ENCODE data around the gene HOXD10. TPM values are rescaled to one million over a fixed set of nuclear protein-coding genes. Genes with fewer than 3 reads are reported as not detected.

The HOXD10 gene
- total RNA-seq, 1 donor from 2014 or later = not detected

DNA sequence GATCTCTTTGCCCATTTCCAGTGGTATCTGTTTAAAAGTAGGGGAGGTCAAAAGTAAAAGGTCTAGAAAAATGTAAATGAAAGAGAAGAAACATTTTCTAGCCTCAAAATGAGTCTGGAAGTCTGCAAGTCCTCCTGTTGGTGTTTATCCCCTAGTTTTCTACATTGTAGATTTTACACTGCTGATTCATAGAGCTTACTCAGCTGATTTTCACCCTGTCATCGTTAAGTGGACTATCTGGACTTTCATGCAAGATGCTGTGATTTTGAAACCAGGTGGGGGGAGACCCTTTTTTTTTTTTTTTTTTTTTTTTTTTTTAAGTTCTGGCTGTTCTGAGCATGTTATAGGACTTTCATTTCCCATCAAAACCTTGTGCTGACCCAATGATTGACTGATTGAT, 50.8 kb downstream of the HOXD10 start:
- H2AFZ ChIP-seq (replicated peaks) = no peak overlapping the region
- Mint-ChIP-seq H3K36me3 (no peaks in the 10 kb centered on the region), H3K4me1 (no peaks in the 10 kb centered on the region), H3K4me3 (no peak overlapping the region), H3K27ac (no peak overlapping the region), H3K9me3 (peaks cover 15% of the 10 kb centered on the region), H3K27me3 (ENCODE audit: insufficient read depth, low read depth) (peaks cover 83% of the 10 kb centered on the region)
- no peak overlapping the region for H3K9ac ChIP-seq
- H3K4me2 ChIP-seq = no peak overlapping the region
- no peaks in the 10 kb centered on the region for H3K79me2 ChIP-seq (ENCODE audit: low read depth)
- no peak overlapping the region for H3K27ac ChIP-seq
- TF ChIP-seq EZH2 (IDR thresholded peaks at IDR 0.05) (peak; percentile 4), EZH2phosphoT487 (IDR thresholded peaks at IDR 0.05) (no peak)
- TF ChIP-seq, protein P1, sequence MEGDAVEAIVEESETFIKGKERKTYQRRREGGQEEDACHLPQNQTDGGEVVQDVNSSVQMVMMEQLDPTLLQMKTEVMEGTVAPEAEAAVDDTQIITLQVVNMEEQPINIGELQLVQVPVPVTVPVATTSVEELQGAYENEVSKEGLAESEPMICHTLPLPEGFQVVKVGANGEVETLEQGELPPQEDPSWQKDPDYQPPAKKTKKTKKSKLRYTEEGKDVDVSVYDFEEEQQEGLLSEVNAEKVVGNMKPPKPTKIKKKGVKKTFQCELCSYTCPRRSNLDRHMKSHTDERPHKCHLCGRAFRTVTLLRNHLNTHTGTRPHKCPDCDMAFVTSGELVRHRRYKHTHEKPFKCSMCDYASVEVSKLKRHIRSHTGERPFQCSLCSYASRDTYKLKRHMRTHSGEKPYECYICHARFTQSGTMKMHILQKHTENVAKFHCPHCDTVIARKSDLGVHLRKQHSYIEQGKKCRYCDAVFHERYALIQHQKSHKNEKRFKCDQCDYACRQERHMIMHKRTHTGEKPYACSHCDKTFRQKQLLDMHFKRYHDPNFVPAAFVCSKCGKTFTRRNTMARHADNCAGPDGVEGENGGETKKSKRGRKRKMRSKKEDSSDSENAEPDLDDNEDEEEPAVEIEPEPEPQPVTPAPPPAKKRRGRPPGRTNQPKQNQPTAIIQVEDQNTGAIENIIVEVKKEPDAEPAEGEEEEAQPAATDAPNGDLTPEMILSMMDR (IDR thresholded peaks at IDR 0.05) = no peak
- H4K20me1 ChIP-seq (ENCODE audit: low read depth) = peaks cover 90% of the 10 kb centered on the region
- H3K4me3 ChIP-seq = no peak overlapping the region
- DNase-seq (ENCODE audit: low spot score) = no peak
- H3K9me3 ChIP-seq (ENCODE audit: low read depth) = no peaks in the 10 kb centered on the region
- no peaks in the 10 kb centered on the region for H3K36me3 ChIP-seq
- no peaks in the 10 kb centered on the region for H3F3A ChIP-seq (ENCODE audit: low read depth)
- H3K4me1 ChIP-seq = no peaks in the 10 kb centered on the region
- peaks cover 100% of the 10 kb centered on the region for H3K27me3 ChIP-seq

GRCh38 chr2:176169181-176169580, 52.6 kb downstream of the HOXD10 start:
- Mint-ChIP-seq H3K27ac (no peak overlapping the region), H3K36me3 (no peaks in the 10 kb centered on the region), H3K27me3 (ENCODE audit: insufficient read depth, low read depth) (peaks cover 86% of the 10 kb centered on the region), H3K9me3 (peaks cover 13% of the 10 kb centered on the region), H3K4me3 (no peak overlapping the region), H3K4me1 (peaks cover 8% of the 10 kb centered on the region)
- Histone ChIP-seq H3K27ac (no peak overlapping the region), H3K4me2 (no peak overlapping the region), H2AFZ (replicated peaks) (no peak overlapping the region), H3K4me1 (no peaks in the 10 kb centered on the region), H3K27me3 (peaks cover 100% of the 10 kb centered on the region), H3K36me3 (no peaks in the 10 kb centered on the region), H3K4me3 (no peak overlapping the region), H3K9me3 (ENCODE audit: low read depth) (no peaks in the 10 kb centered on the region), H3F3A (ENCODE audit: low read depth) (no peaks in the 10 kb centered on the region), H3K79me2 (ENCODE audit: low read depth) (no peaks in the 10 kb centered on the region), H3K9ac (no peak overlapping the region), H4K20me1 (ENCODE audit: low read depth) (peaks cover 90% of the 10 kb centered on the region)
- no peak for TF ChIP-seq EZH2 (IDR thresholded peaks at IDR 0.05)
- no peak for TF ChIP-seq EZH2phosphoT487 (IDR thresholded peaks at IDR 0.05)
- no peak for DNase-seq (ENCODE audit: low spot score)

MicroRNAs encoded within 50 kb of the gene (microRNA counts, 767-probe panel; counts per million panel counts)
- microRNA hsa-miR-10b-5p = 460 counts per million, percentile 90 among the panel's probes with 10 or more counts

Small RNA genes within 50 kb of the gene (microRNA-seq; reads per million reads assigned to microRNA genes)
- 1.8 reads per million, percentile 4 among the genes with 10 or more reads in this experiment for gene MIR10B

Small RNA genes within 50 kb of the gene (small RNA-seq; reads per million reads assigned to genes)
- gene MIR10B = 1.00 reads per million, percentile 78 among the genes with 10 or more reads in this experiment

Other genes starting within 250 kb of the HOXD10 start
- gene LNPK, start 114.5 kb upstream of the HOXD10 start, total RNA-seq (ENCODE audit: low replicate concordance) = 24.4 and 36.1 TPM in 2 replicates
- gene EVX2, start 32.8 kb upstream of the HOXD10 start, total RNA-seq (ENCODE audit: low replicate concordance) = not detected in 2 replicates
- gene HOXD13, start 24.1 kb upstream of the HOXD10 start, total RNA-seq (ENCODE audit: low replicate concordance) = not detected in 2 replicates
- gene HOXD12, start 17.0 kb upstream of the HOXD10 start, total RNA-seq (ENCODE audit: low replicate concordance) = not detected in 2 replicates
- not detected in 2 replicates for gene HOXD11, start 9.5 kb upstream of the HOXD10 start, total RNA-seq (ENCODE audit: low replicate concordance)
- gene HOXD9, start 5.9 kb downstream of the HOXD10 start, total RNA-seq (ENCODE audit: low replicate concordance) = not detected in 2 replicates
- gene HOXD8, start 12.9 kb downstream of the HOXD10 start, total RNA-seq (ENCODE audit: low replicate concordance) = not detected in 2 replicates
- gene HOXD4, start 34.8 kb downstream of the HOXD10 start, total RNA-seq (ENCODE audit: low replicate concordance) = not detected in 2 replicates
- gene HOXD3, start 40.5 kb downstream of the HOXD10 start, total RNA-seq (ENCODE audit: low replicate concordance) = not detected in 2 replicates
- gene HOXD1, start 71.9 kb downstream of the HOXD10 start, total RNA-seq (ENCODE audit: low replicate concordance) = not detected in 2 replicates
- gene MTX2, start 152.7 kb downstream of the HOXD10 start, total RNA-seq (ENCODE audit: low replicate concordance) = 33.1 and 39.2 TPM in 2 replicates